ENCODE results near the gene RAC2.
A peak's percentile ranks its signal among the peaks of the same experiment; 100 is the strongest.
"Not testable (repeated sequence)": the region's sequence is repeated elsewhere in the genome, so short reads cannot be mapped to it uniquely, and the experiment has no call there.

RAC2 gene

GRCh38 chr22:37206841-37207821 is 36.9 kb downstream of the RAC2 start:
- DNase-seq: no peak

- no peak for DNase-seq
These were observed 37.8 kb downstream of the RAC2 start for GRCh38 chr22:37206118-37206840.

GRCh38 chr22:37205046-37205445 is 39.0 kb downstream of the RAC2 start:
- no peak for DNase-seq

GRCh38 chr22:37204045-37204655 is 39.9 kb downstream of the RAC2 start:
- DNase-seq: no peak

GRCh38 chr22:37203354-37204044 is 40.6 kb downstream of the RAC2 start:
- no peak for DNase-seq

GRCh38 chr22:37202716-37203115 is 41.4 kb downstream of the RAC2 start:
- peak in 4 of 51 donors; percentile 15 to 25 (median 23) for DNase-seq

- no peak for DNase-seq
These were observed 42.0 kb downstream of the RAC2 start for GRCh38 chr22:37202001-37202555.

GRCh38 chr22:37201443-37201820 is 42.6 kb downstream of the RAC2 start:
- not testable (repeated sequence) for DNase-seq

- DNase-seq: no peak
These were observed 44.3 kb downstream of the RAC2 start for GRCh38 chr22:37199760-37200108.

GRCh38 chr22:37199103-37199759 is 44.8 kb downstream of the RAC2 start:
- DNase-seq: peak; percentile 85 to 100 (median 97)

GRCh38 chr22:37198258-37199102 is 45.6 kb downstream of the RAC2 start:
- peak in 50 of 51 donors; percentile 30 to 90 (median 68) for DNase-seq

GRCh38 chr22:37197451-37198257 is 46.4 kb downstream of the RAC2 start:
- peak in 1 of 51 donors; percentile 34 for DNase-seq

GRCh38 chr22:37196539-37197450 is 47.3 kb downstream of the RAC2 start:
- peak in 33 of 51 donors; percentile 9 to 73 (median 40) for DNase-seq

GRCh38 chr22:37195921-37196320 is 48.1 kb downstream of the RAC2 start:
- DNase-seq: no peak

GRCh38 chr22:37194750-37195149 is 49.3 kb downstream of the RAC2 start:
- DNase-seq: no peak

- peak in 1 of 51 donors; percentile 36 for DNase-seq
These were observed 50.4 kb downstream of the RAC2 start for GRCh38 chr22:37193629-37194191.

GRCh38 chr22:37192741-37193140 is 51.3 kb downstream of the RAC2 start:
- DNase-seq: no peak

Measured in hypothalamus (tissue), 51 donors.